GM19455 (cell line): ENCODE data around the gene CLEC12A.
"Not testable (repeated sequence)": the region's sequence is repeated elsewhere in the genome, so short reads cannot be mapped to it uniquely, and the experiment has no call there.

Experiments
- ATAC-seq: cut with Tn5 transposase; IDR thresholded peaks from one replicate; pipeline ENCODE4 v1.9.1; 2021; ENCODE audit not compliant: unreplicated experiment

The CLEC12A gene

GRCh38 chr12:9971181-9971580 lies at the start of gene CLEC12A:
TSS of gene CLEC12A (plus strand) at chr12:9971409. CDS start at chr12:9971597, 188 bp downstream.
- no peak for ATAC-seq

- ATAC-seq = no peak
Measured at GRCh38 chr12:9922429-9922828, 48.8 kb upstream of the CLEC12A start.

- ATAC-seq = no peak
Measured at GRCh38 chr12:9925705-9926393, 45.4 kb upstream of the CLEC12A start.

GRCh38 chr12:9926876-9927275 lies 44.3 kb upstream of the CLEC12A start:
- ATAC-seq = no peak

- ATAC-seq = no peak
Measured at GRCh38 chr12:9928607-9929006, 42.6 kb upstream of the CLEC12A start.

GRCh38 chr12:9931245-9931644 lies 40.0 kb upstream of the CLEC12A start:
- ATAC-seq = no peak

- ATAC-seq = no peak
Measured at GRCh38 chr12:9932270-9932669, 38.9 kb upstream of the CLEC12A start, which contains the start of gene CLEC2A. TSS of gene CLEC2A (minus strand) at chr12:9932370. CDS start at chr12:9932329, 41 bp downstream.

GRCh38 chr12:9933958-9934357 lies 37.3 kb upstream of the CLEC12A start:
- ATAC-seq = no peak

- no peak for ATAC-seq
Measured at GRCh38 chr12:9935026-9935425, 36.2 kb upstream of the CLEC12A start.

GRCh38 chr12:9936591-9936990 lies 34.6 kb upstream of the CLEC12A start:
- no peak for ATAC-seq

- no peak for ATAC-seq
Measured at GRCh38 chr12:9940375-9940774, 30.8 kb upstream of the CLEC12A start.

GRCh38 chr12:9941838-9942237 lies 29.4 kb upstream of the CLEC12A start:
- ATAC-seq = no peak

- ATAC-seq = no peak
Measured at GRCh38 chr12:9943240-9943639, 28.0 kb upstream of the CLEC12A start.

- no peak for ATAC-seq
Measured at GRCh38 chr12:9944391-9944790, 26.8 kb upstream of the CLEC12A start.

- ATAC-seq = no peak
Measured at GRCh38 chr12:9947674-9948073, 23.5 kb upstream of the CLEC12A start.

- ATAC-seq = peak; percentile 99
Measured at GRCh38 chr12:9948606-9949296, 22.5 kb upstream of the CLEC12A start.

GRCh38 chr12:9951026-9951675 lies 20.1 kb upstream of the CLEC12A start:
- no peak for ATAC-seq

- ATAC-seq = not testable (repeated sequence)
Measured at GRCh38 chr12:9952954-9953729, 18.1 kb upstream of the CLEC12A start.

GRCh38 chr12:9957834-9958233 lies 13.4 kb upstream of the CLEC12A start:
- no peak for ATAC-seq

GRCh38 chr12:9960590-9960989 lies 10.6 kb upstream of the CLEC12A start:
- no peak for ATAC-seq

GRCh38 chr12:9961106-9961505 lies 10.1 kb upstream of the CLEC12A start:
- no peak for ATAC-seq
